ENCODE results near the gene CDK5R2. TPM values are rescaled to one million over a fixed set of nuclear protein-coding genes. Genes with fewer than 3 reads are reported as not detected.

Gene CDK5R2
- total RNA-seq, 1 donor, result not detected

DNA sequence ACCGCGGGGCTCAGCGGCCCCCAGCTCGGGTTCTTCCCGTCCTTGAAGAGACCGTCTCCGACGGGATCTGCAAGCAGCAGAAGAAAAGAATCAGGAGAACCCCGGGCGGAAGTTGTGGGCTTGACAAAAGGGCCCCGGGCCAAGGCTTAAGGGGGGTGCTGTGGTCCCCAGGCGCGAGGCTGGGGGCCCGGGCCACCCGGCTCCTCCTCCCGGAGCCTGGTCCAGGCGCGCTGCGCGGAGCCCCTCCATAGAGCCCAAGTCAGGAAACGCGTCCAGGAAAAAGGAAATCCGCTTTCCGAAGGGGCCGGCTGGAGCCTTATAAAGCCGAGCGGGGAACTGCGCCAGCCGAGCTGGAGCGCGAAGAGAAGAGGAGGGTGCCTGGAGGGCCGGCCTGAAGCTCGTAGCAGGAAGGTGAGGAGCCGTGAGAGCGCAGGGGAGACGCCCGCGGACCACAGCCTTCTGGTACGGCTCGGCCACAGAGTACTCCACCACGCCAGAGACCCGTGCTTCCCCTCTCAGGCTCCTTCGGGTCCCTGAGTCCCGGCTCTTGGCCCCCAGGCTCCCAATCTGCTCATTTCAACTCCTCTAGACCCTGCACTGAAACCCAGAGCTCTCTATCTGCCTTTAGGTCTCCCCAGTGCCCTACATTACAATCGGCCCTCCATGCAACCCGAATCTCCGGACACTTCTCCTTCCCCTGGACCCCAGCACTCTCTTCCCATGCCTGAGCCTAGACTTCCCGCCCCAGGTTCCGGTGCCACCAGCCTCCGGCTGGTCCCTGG, 25.0 kb downstream of the CDK5R2 start:
- no peaks in the 10 kb centered on the region for H3K79me2 ChIP-seq (ENCODE audit: insufficient read depth, low read length)
- no peak overlapping the region for H2AFZ ChIP-seq (ENCODE audit: low read length)
- no peak overlapping the region for H3K27ac ChIP-seq (ENCODE audit: low read depth, low read length)
- no peaks in the 10 kb centered on the region for H3K4me1 ChIP-seq (ENCODE audit: insufficient read depth, low read length)
- no peaks in the 10 kb centered on the region for H3K9me3 ChIP-seq (ENCODE audit: low read depth, low read length)
- no peak overlapping the region for H3K4me2 ChIP-seq (ENCODE audit: insufficient read depth, low read length)
- no peaks in the 10 kb centered on the region for H3K36me3 ChIP-seq (ENCODE audit: insufficient read depth, low read length)
- peak; percentile 88 for DNase-seq (ENCODE audit: insufficient read length, low spot score, missing footprints)
- peaks cover 84% of the 10 kb centered on the region for H3K27me3 ChIP-seq (ENCODE audit: insufficient read depth, low read length)
- H3K4me3 ChIP-seq (ENCODE audit: insufficient read depth, low read length), result no peak overlapping the region
- peaks cover 3% of the 10 kb centered on the region for H4K20me1 ChIP-seq (ENCODE audit: insufficient read depth, low read length)
- TF ChIP-seq, protein P1, sequence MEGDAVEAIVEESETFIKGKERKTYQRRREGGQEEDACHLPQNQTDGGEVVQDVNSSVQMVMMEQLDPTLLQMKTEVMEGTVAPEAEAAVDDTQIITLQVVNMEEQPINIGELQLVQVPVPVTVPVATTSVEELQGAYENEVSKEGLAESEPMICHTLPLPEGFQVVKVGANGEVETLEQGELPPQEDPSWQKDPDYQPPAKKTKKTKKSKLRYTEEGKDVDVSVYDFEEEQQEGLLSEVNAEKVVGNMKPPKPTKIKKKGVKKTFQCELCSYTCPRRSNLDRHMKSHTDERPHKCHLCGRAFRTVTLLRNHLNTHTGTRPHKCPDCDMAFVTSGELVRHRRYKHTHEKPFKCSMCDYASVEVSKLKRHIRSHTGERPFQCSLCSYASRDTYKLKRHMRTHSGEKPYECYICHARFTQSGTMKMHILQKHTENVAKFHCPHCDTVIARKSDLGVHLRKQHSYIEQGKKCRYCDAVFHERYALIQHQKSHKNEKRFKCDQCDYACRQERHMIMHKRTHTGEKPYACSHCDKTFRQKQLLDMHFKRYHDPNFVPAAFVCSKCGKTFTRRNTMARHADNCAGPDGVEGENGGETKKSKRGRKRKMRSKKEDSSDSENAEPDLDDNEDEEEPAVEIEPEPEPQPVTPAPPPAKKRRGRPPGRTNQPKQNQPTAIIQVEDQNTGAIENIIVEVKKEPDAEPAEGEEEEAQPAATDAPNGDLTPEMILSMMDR (IDR thresholded peaks at IDR 0.05; ENCODE audit: extremely low read depth, low read depth, low read length), result no peak

DNA sequence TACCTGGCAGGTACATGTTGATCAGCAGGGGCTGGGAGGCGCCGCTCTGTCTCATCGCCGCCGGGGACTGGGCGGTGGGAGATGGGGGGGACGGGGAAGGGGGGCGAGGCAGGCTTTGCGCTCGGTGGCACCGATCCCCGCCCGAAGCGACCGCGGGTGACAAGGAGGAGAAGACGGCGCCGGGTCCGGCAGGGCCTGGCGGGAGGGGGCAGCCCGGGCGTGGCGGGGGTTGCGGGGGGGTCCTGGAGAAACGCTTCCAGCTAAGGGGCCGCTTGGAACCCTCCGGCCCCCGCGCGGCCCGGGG, 25.5 kb downstream of the CDK5R2 start, which contains the start of gene FEV:
Gene FEV, minus strand, starts transcription at position 164 of the 304 bp plus-strand sequence. Its CDS starts 109 bp downstream, at position 55.
- H3K4me2 ChIP-seq (ENCODE audit: insufficient read depth, low read length), result no peak within 1 kb of the TSS
- no peaks in the 10 kb centered on the region for H3K9me3 ChIP-seq (ENCODE audit: low read depth, low read length)
- H3K4me1 ChIP-seq (ENCODE audit: insufficient read depth, low read length), result no peaks in the 10 kb centered on the region
- no peak within 1 kb of the TSS for H3K4me3 ChIP-seq (ENCODE audit: insufficient read depth, low read length)
- no peak within 1 kb of the TSS for H3K27ac ChIP-seq (ENCODE audit: low read depth, low read length)
- TF ChIP-seq, protein P1 (IDR thresholded peaks at IDR 0.05; ENCODE audit: extremely low read depth, low read depth, low read length), result no peak
- no peak within 1 kb of the TSS for H2AFZ ChIP-seq (ENCODE audit: low read length)
- no peaks in the 10 kb centered on the region for H3K79me2 ChIP-seq (ENCODE audit: insufficient read depth, low read length)
- H4K20me1 ChIP-seq (ENCODE audit: insufficient read depth, low read length), result peaks cover 3% of the 10 kb centered on the region
- no peaks in the 10 kb centered on the region for H3K36me3 ChIP-seq (ENCODE audit: insufficient read depth, low read length)
- H3K27me3 ChIP-seq (ENCODE audit: insufficient read depth, low read length), result peaks cover 88% of the 10 kb centered on the region
- peak; percentile 47 for DNase-seq (ENCODE audit: insufficient read length, low spot score, missing footprints)

DNA sequence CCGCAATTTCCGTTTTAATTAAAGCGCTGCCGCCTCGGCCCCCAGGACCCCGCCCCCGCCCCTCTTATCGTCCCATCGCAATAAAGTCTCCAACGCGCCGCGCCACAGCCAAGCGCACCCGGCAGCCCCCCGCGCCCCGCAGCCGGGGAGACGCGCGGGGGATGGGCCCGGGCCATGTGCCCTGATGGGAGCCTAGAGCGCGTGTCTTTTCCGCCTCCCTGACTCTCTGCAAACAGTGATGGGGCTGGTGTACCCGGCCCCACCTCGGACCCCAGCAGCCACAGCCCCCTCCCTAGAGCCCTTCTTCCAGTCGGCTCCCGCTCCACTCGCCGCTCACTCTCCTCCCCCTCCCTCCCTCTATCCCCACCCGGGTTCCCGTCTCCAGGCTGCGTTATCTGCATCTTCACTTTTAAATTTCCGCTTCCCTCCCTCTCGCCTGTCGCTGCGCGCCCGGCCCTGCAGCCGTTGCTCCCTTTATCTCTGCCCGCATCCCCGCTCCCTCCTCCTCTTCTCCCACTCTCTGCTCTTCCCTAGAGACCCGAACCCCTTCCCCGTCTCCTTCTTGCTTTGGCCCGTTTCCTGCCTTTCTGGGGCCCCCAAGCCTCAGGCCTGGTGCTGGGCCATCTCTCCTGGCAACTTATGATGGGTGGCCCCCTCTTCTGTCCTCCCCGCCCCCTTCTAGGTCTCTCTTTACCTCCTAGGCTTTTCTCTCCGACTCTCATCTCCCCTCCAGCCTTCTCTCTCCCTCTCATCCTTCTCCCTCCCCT, 26.0 kb downstream of the CDK5R2 start:
- no peak overlapping the region for H3K4me2 ChIP-seq (ENCODE audit: insufficient read depth, low read length)
- peaks cover 93% of the 10 kb centered on the region for H3K27me3 ChIP-seq (ENCODE audit: insufficient read depth, low read length)
- H3K4me3 ChIP-seq (ENCODE audit: insufficient read depth, low read length), result no peak overlapping the region

More for the DNA sequence above, 26.0 kb downstream of the CDK5R2 start:
- H3K79me2 ChIP-seq (ENCODE audit: insufficient read depth, low read length), result no peaks in the 10 kb centered on the region
- no peaks in the 10 kb centered on the region for H3K36me3 ChIP-seq (ENCODE audit: insufficient read depth, low read length)
- DNase-seq (ENCODE audit: insufficient read length, low spot score, missing footprints), result peak; percentile 82
- H3K9me3 ChIP-seq (ENCODE audit: low read depth, low read length), result no peaks in the 10 kb centered on the region
- no peak overlapping the region for H3K27ac ChIP-seq (ENCODE audit: low read depth, low read length)
- TF ChIP-seq, protein P1 (IDR thresholded peaks at IDR 0.05; ENCODE audit: extremely low read depth, low read depth, low read length), result no peak
- H2AFZ ChIP-seq (ENCODE audit: low read length), result no peak overlapping the region
- H3K4me1 ChIP-seq (ENCODE audit: insufficient read depth, low read length), result no peaks in the 10 kb centered on the region
- H4K20me1 ChIP-seq (ENCODE audit: insufficient read depth, low read length), result peaks cover 3% of the 10 kb centered on the region

Measured in osteoblast (primary cell).